PFSK-1 (cell line): Measurements from ENCODE around the gene SLC4A7.

Source experiments
- FOXP2 ChIP-seq: optimal IDR thresholded peaks from 2 replicates; pipeline ENCODE3; 2011; ENCODE audit warnings: borderline replicate concordance, control low read depth, inconsistent platforms; ENCODE audit not compliant: insufficient read depth; ENCODE audit errors: extremely low read length, extremely low read depth
- POLR2AphosphoS5 ChIP-seq: IDR thresholded peaks from 2 replicates; pipeline ENCODE4 v1.6.1; 2012; ENCODE audit warnings: low read depth, mild to moderate bottlenecking, control low read depth, low read length, moderate library complexity
- SIN3A ChIP-seq: IDR thresholded peaks from 2 replicates; pipeline ENCODE4 v1.6.1; 2012; ENCODE audit warnings: mild to moderate bottlenecking, low read length, moderate library complexity, borderline replicate concordance; ENCODE audit not compliant: insufficient read depth
- TAF1 ChIP-seq: IDR thresholded peaks from 2 replicates; pipeline ENCODE4 v1.6.1; 2012; ENCODE audit warnings: low read length, control low read depth, borderline replicate concordance; ENCODE audit not compliant: insufficient read depth
- TF ChIP-seq, protein P1 (sequence below), 2 experiments: IDR thresholded peaks; 2 replicates each; pipeline versions ENCODE4 v1.6.1 to v1.8.0; 2011 to 2012; ENCODE audit warnings: low read depth in 2 of 2, low read length in 2 of 2, control low read depth in 1 of 2, inconsistent platforms in 1 of 2, mild to moderate bottlenecking in 1 of 2, moderate library complexity in 1 of 2; ENCODE audit not compliant: insufficient read depth in 1 of 2

Gene SLC4A7

DNA sequence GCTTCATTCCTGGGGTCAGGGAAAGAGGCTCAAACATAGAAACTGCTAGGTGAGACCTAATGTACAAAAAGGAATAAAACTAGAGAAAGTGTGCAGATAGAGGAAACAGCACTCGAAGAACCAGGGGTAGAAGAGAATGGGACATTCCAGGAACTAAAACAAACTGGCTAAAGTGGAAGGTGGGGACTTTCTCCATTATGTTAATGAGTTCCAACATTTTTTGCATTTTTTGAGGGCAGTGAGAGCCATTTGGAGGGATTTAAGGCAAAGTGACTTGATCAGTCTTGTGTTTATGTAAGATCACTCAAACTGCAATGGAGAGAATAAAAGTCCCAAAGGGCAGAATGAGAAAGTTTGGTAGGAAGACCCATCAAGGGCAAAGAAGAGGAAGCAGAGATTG is 20.6 kb upstream of the SLC4A7 start:
- TF ChIP-seq FOXP2 (no peak), SIN3A (no peak), POLR2AphosphoS5 (no peak), TAF1 (no peak)
- TF ChIP-seq, protein P1, sequence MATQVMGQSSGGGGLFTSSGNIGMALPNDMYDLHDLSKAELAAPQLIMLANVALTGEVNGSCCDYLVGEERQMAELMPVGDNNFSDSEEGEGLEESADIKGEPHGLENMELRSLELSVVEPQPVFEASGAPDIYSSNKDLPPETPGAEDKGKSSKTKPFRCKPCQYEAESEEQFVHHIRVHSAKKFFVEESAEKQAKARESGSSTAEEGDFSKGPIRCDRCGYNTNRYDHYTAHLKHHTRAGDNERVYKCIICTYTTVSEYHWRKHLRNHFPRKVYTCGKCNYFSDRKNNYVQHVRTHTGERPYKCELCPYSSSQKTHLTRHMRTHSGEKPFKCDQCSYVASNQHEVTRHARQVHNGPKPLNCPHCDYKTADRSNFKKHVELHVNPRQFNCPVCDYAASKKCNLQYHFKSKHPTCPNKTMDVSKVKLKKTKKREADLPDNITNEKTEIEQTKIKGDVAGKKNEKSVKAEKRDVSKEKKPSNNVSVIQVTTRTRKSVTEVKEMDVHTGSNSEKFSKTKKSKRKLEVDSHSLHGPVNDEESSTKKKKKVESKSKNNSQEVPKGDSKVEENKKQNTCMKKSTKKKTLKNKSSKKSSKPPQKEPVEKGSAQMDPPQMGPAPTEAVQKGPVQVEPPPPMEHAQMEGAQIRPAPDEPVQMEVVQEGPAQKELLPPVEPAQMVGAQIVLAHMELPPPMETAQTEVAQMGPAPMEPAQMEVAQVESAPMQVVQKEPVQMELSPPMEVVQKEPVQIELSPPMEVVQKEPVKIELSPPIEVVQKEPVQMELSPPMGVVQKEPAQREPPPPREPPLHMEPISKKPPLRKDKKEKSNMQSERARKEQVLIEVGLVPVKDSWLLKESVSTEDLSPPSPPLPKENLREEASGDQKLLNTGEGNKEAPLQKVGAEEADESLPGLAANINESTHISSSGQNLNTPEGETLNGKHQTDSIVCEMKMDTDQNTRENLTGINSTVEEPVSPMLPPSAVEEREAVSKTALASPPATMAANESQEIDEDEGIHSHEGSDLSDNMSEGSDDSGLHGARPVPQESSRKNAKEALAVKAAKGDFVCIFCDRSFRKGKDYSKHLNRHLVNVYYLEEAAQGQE (IDR thresholded peaks at IDR 0.05; ENCODE audit: insufficient read depth in 1 of 2, low read depth in 2 of 2, low read length in 2 of 2) = no peak

DNA sequence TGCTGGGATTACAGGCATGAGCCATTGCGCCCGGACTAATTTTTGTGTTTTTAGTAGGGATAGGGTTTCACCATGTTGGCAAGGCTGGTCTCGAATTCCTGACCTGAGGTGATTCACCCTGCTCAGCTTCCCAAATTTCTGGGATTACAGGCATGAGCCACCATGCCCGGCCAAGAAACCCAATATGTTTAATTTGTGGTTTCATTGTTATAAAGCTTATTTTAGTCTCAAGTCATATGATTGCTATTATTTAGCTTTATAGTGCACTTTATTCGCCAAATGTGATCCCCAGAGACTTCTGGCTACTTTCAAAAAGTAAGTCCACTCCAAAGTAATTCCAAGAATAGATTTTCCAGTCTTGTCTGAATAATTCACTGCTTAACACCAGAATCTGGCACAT is 19.3 kb upstream of the SLC4A7 start:
- TF ChIP-seq, protein P1 (IDR thresholded peaks at IDR 0.05; ENCODE audit: insufficient read depth in 1 of 2, low read depth in 2 of 2, low read length in 2 of 2) = no peak
- TF ChIP-seq POLR2AphosphoS5 (no peak), SIN3A (no peak), FOXP2 (no peak), TAF1 (no peak)

DNA sequence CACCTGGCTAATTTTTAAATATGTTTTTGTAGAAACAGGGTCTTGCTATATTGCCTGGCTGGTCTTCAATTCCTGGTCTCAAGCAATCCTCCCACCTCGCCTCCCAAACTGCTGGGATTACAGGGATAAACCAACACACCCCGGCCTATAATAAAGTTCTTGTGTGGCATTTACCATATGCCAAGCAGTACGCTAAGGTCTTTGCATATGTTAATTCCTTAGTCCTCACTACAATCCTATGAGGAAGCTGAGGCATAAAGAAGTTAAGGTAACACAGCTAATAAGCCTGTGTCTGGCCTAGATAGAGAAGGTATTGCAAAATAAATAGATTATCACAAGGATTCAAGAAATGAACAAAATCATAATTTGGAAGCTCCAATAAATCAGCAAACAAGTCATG is 17.6 kb upstream of the SLC4A7 start:
- TF ChIP-seq SIN3A = no peak
- no peak for TF ChIP-seq POLR2AphosphoS5
- no peak for TF ChIP-seq FOXP2
- no peak for TF ChIP-seq TAF1
- TF ChIP-seq, protein P1 (IDR thresholded peaks at IDR 0.05; ENCODE audit: insufficient read depth in 1 of 2, low read depth in 2 of 2, low read length in 2 of 2) = no peak

DNA sequence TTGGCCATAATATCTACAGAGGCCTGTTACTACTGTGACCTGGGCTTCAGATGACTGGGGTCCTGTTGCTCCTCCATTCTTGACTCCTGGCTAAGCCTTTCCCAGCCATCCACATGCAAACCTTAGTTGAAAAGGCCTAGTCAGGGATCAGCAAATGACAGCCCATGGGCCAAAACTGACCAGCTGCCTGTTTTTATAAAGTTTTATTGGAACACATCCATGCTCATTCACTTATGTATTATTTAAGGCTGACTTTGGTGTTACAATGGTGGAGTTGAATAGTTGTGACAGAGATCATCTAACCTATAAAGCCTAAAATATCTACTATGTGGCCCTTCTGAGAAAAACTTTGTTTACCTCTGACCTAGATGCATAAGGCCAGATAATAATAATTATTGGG is 16.8 kb upstream of the SLC4A7 start:
- TF ChIP-seq POLR2AphosphoS5 (no peak), SIN3A (no peak), TAF1 (no peak), FOXP2 (no peak)
- TF ChIP-seq, protein P1 (IDR thresholded peaks at IDR 0.05; ENCODE audit: insufficient read depth in 1 of 2, low read depth in 2 of 2, low read length in 2 of 2) = no peak

DNA sequence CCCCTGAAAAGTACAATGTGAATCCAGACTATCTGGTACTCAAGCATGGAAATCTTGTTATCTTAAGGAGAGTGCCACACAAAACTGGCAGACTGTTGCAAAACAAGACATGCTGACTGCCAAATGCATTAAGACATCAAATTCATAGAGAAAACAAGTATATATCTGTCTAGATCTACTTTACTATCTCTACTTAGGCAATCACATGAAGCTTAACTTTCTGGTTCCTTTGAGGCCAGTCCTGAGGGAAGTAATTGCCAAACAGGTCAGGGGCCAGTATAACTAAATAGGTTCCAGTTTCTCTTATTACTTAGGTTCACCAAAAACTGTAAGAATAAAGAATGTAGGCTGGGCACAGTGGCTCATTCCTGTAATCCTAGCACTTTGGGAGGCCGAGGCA is 15.9 kb upstream of the SLC4A7 start:
- TF ChIP-seq SIN3A (no peak), POLR2AphosphoS5 (no peak), FOXP2 (no peak), TAF1 (no peak)
- TF ChIP-seq, protein P1 (IDR thresholded peaks at IDR 0.05; ENCODE audit: insufficient read depth in 1 of 2, low read depth in 2 of 2, low read length in 2 of 2) = no peak
